ENCODE measurements around the gene OR9Q1.

The OR9Q1 gene

GRCh38 chr11:58125469-58125868 is 101.8 kb downstream of the OR9Q1 start, which contains the start of gene OR9I1:
OR9I1 (minus strand) TSS chr11:58125530; CDS start chr11:58119444, 6,086 bp downstream.
- DNase-seq (ENCODE audit: insufficient read length, low spot score) (no peak), FAIRE-seq (no peak)
- TF ChIP-seq CTCF (IDR thresholded peaks at IDR 0.05; ENCODE audit: insufficient read depth, missing control alignments): no peak

GRCh38 chr11:58127350-58127749 is 103.7 kb downstream of the OR9Q1 start:
- DNase-seq (ENCODE audit: insufficient read length, low spot score): no peak
- no peak for FAIRE-seq
- no peak for TF ChIP-seq CTCF (IDR thresholded peaks at IDR 0.05; ENCODE audit: insufficient read depth, missing control alignments)

- TF ChIP-seq CTCF (IDR thresholded peaks at IDR 0.05; ENCODE audit: insufficient read depth, missing control alignments): no peak
- DNase-seq (ENCODE audit: insufficient read length, low spot score) (no peak), FAIRE-seq (no peak)
These were observed 109.8 kb downstream of the OR9Q1 start for GRCh38 chr11:58133309-58134076.

GRCh38 chr11:58134151-58134550 is 110.5 kb downstream of the OR9Q1 start:
- DNase-seq (ENCODE audit: insufficient read length, low spot score): no peak
- no peak for FAIRE-seq
- TF ChIP-seq CTCF (IDR thresholded peaks at IDR 0.05; ENCODE audit: insufficient read depth, missing control alignments): no peak

GRCh38 chr11:58135171-58135570 is 111.5 kb downstream of the OR9Q1 start:
- FAIRE-seq: no peak
- DNase-seq (ENCODE audit: insufficient read length, low spot score): no peak
- no peak for TF ChIP-seq CTCF (IDR thresholded peaks at IDR 0.05; ENCODE audit: insufficient read depth, missing control alignments)

- TF ChIP-seq CTCF (IDR thresholded peaks at IDR 0.05; ENCODE audit: insufficient read depth, missing control alignments): no peak
- DNase-seq (ENCODE audit: insufficient read length, low spot score) (no peak), FAIRE-seq (no peak)
These were observed 119.1 kb downstream of the OR9Q1 start for GRCh38 chr11:58142761-58143160.

GRCh38 chr11:58152781-58153180 is 129.1 kb downstream of the OR9Q1 start:
- FAIRE-seq: no peak
- no peak for TF ChIP-seq CTCF (IDR thresholded peaks at IDR 0.05; ENCODE audit: insufficient read depth, missing control alignments)
- no peak for DNase-seq (ENCODE audit: insufficient read length, low spot score)

Data from D721Med (cell line).